GM11168 (cell line): ENCODE results near the gene UNC13C.
"Not testable (repeated sequence)": the region's sequence is repeated elsewhere in the genome, so short reads cannot be mapped to it uniquely, and the experiment has no call there.

ENCODE experiments used
- in situ Hi-C: fragments of 300-500 bp; cut with MboI; formaldehyde crosslinking; loops from one replicate; pipeline ENCODE4 v1.12.0; 2022; ENCODE audit warnings: low sequenced_read_pairs; ENCODE audit not compliant: unreplicated experiment

UNC13C gene

GRCh38 chr15:53978253-53978906 lies at the start of gene UNC13C:
UNC13C (plus strand) TSS chr15:53978441; CDS start chr15:54012904, 34,463 bp downstream.
- in situ Hi-C loops, result no loop called here

GRCh38 chr15:53936137-53936536 lies 42.1 kb upstream of the UNC13C start:
- in situ Hi-C loops, result no loop called here

GRCh38 chr15:53937632-53938031 lies 40.6 kb upstream of the UNC13C start:
- in situ Hi-C loops, result not testable (repeated sequence)

- in situ Hi-C loops, result no loop called here
These were observed 27.7 kb upstream of the UNC13C start for GRCh38 chr15:53950572-53950971.

GRCh38 chr15:53955396-53955795 lies 22.8 kb upstream of the UNC13C start:
- in situ Hi-C loops, result no loop called here

- in situ Hi-C loops, result no loop called here
These were observed 15.3 kb upstream of the UNC13C start for GRCh38 chr15:53962646-53963561.

- in situ Hi-C loops, result no loop called here
These were observed 14.4 kb upstream of the UNC13C start for GRCh38 chr15:53963801-53964200.

GRCh38 chr15:53974121-53974520 lies 4.1 kb upstream of the UNC13C start:
- in situ Hi-C loops, result no loop called here

GRCh38 chr15:53974813-53975212 lies 3.4 kb upstream of the UNC13C start:
- in situ Hi-C loops, result no loop called here

GRCh38 chr15:53976844-53977392 lies 1.3 kb upstream of the UNC13C start:
- in situ Hi-C loops, result no loop called here

- in situ Hi-C loops, result no loop called here
These were observed 979 bp downstream of the UNC13C start for GRCh38 chr15:53979051-53979788.

GRCh38 chr15:53980021-53980420 lies 1.8 kb downstream of the UNC13C start:
- in situ Hi-C loops, result no loop called here

GRCh38 chr15:53982071-53982680 lies 3.9 kb downstream of the UNC13C start:
- in situ Hi-C loops, result no loop called here

- in situ Hi-C loops, result no loop called here
These were observed 4.6 kb downstream of the UNC13C start for GRCh38 chr15:53982876-53983275.

- in situ Hi-C loops, result no loop called here
These were observed 6.0 kb downstream of the UNC13C start for GRCh38 chr15:53984221-53984620.

- in situ Hi-C loops, result no loop called here
These were observed 7.3 kb downstream of the UNC13C start for GRCh38 chr15:53985562-53985961.

- in situ Hi-C loops, result no loop called here
These were observed 9.2 kb downstream of the UNC13C start for GRCh38 chr15:53987480-53987879.

GRCh38 chr15:54007256-54007655 lies 29.0 kb downstream of the UNC13C start:
- in situ Hi-C loops, result no loop called here

- in situ Hi-C loops, result no loop called here
These were observed 33.4 kb downstream of the UNC13C start for GRCh38 chr15:54011656-54012055.

GRCh38 chr15:54014067-54014655 lies 35.9 kb downstream of the UNC13C start:
- in situ Hi-C loops, result no loop called here
